OCI-LY1 (cell line): ENCODE measurements around the gene ZFP1.

Experiments used
- CTCF ChIP-seq: fragments of 200-600 bp; sonication (generic), shearing (Covaris generic); IDR thresholded peaks from 2 replicates; pipeline ENCODE4 v1.5.1; 2017; ENCODE audit warnings: mild to moderate bottlenecking, antibody characterized with exemption, low read length, moderate library complexity, mixed read lengths
- EZH2 ChIP-seq: fragments of 200-600 bp; sonication (generic), shearing (Covaris generic); IDR thresholded peaks from 2 replicates; pipeline ENCODE4 v1.8.0; 2017; ENCODE audit warnings: borderline replicate concordance, mixed run types, mild to moderate bottlenecking, antibody characterized with exemption, low read length, moderate library complexity, mixed read lengths

GRCh38 chr16:75209944-75210343, 61.6 kb downstream of the ZFP1 start:
- TF ChIP-seq CTCF (no peak), EZH2 (no peak)
